Kidney (tissue), 14 donors: ENCODE measurements around the gene ANXA7. TPM values are rescaled to one million over a fixed set of nuclear protein-coding genes. Genes with fewer than 3 reads are reported as not detected.
A peak's percentile ranks its signal among the peaks of the same experiment; 100 is the strongest.

ENCODE experiments used
- DNase-seq, 5 donors: peaks; one replicate each; pipeline ENCODE4 v3.0.0-alpha.2; 2013 to 2020
- FAIRE-seq: peaks from 2 replicates; lab custom pipeline; 2012; peaks lifted over from hg19 to GRCh38; lab: Jason Lieb, UNC
- H3K27ac ChIP-seq, 2 donors: one replicate each; pipeline ENCODE4 v1.7.0; 2013; ENCODE audit warnings: low read depth in 2 of 2, low read length in 2 of 2, inconsistent platforms in 1 of 2
- H3K27me3 ChIP-seq: one replicate; pipeline ENCODE4 v1.7.1; 2013; ENCODE audit warnings: low read length, inconsistent platforms; ENCODE audit not compliant: control insufficient read depth, insufficient read depth
- H3K36me3 ChIP-seq, 3 donors: one replicate each; pipeline versions ENCODE4 v1.7.0 to v1.7.1; 2013; ENCODE audit warnings: low read length in 3 of 3, control low read depth in 1 of 3, inconsistent platforms in 1 of 3; ENCODE audit not compliant: insufficient read depth in 3 of 3, control insufficient read depth in 2 of 3
- H3K4me1 ChIP-seq, 3 donors: one replicate each; pipeline versions ENCODE4 v1.7.0 to v1.7.1; 2013; ENCODE audit warnings: low read length in 3 of 3, inconsistent platforms in 1 of 3, low read depth in 1 of 3; ENCODE audit not compliant: control insufficient read depth in 2 of 3, insufficient read depth in 2 of 3
- H3K4me3 ChIP-seq, 3 donors: one replicate each; pipeline versions ENCODE4 v1.7.0 to v1.8.1; 2013; ENCODE audit warnings: low read length in 3 of 3, control low read depth in 1 of 3, inconsistent platforms in 1 of 3
- H3K9ac ChIP-seq, 3 donors: one replicate each; pipeline versions ENCODE4 v1.7.0 to v1.7.1; 2013; ENCODE audit warnings: low read length in 3 of 3, control low read depth in 1 of 3, inconsistent platforms in 1 of 3
- H3K9me3 ChIP-seq, 3 donors: one replicate each; pipeline versions ENCODE4 v1.7.0 to v1.7.1; 2013; ENCODE audit warnings: low read length in 3 of 3, control low read depth in 1 of 3, inconsistent platforms in 1 of 3; ENCODE audit not compliant: control insufficient read depth in 2 of 3, insufficient read depth in 1 of 3
- CTCF ChIP-seq: IDR thresholded peaks from 3 replicates; pipeline ENCODE4 v1.5.1; 2012; ENCODE audit warnings: mild to moderate bottlenecking, moderate library complexity, borderline replicate concordance; ENCODE audit not compliant: insufficient read depth; ENCODE audit errors: extremely low read depth
- intact Hi-C: fragments of 100-400 bp; cut with DNase I; formaldehyde crosslinking; loops from one replicate; pipeline ENCODE4 v1.11.1; 2022
- polyA plus RNA-seq: library from polyadenylated mRNA; stranded (reverse); fragments of 350-450 nt; fragmentation: Illumina TruSeq; extraction: RNeasy Lipid Tissue Mini Kit (QIAGEN cat#74804); gene quantifications from one replicate; pipeline ENCODE4 v1.2.3, GENCODE V29; 2014; ENCODE audit warnings: low read depth, low replicate concordance; ENCODE audit not compliant: insufficient read depth
- total RNA-seq: library from RNA; stranded (reverse); fragmentation: NEBNext Ultra II Directional; extraction: Animal tissue kit (Norgen Biotek cat#: 25700); gene quantifications from one replicate; pipeline ENCODE4 v1.2.1, GENCODE V29; 2021
- donor health status: control.
- donor health status: control.
- donor health status: control.
- donor health status: control.
- donor health status: control.
- donor health status: DM: yes; HTN: yes; CAD: no.
- donor health status: Normal renal cell carcinoma (clear cell type).

ANXA7 gene
- total and polyA plus RNA-seq, 2 donors from 2014 or later = 129 to 200 TPM

- Histone ChIP-seq H3K9ac (no peak overlapping the region), H3K27me3 (no peaks in the 10 kb centered on the region), H3K9me3 (no peaks in the 10 kb centered on the region), H3K4me3 (no peak overlapping the region), H3K36me3 (no peaks in the 10 kb centered on the region), H3K27ac (no peak overlapping the region), H3K4me1 (no peaks in the 10 kb centered on the region)
- FAIRE-seq (no peak), DNase-seq (no peak)
- no peak for TF ChIP-seq CTCF
- intact Hi-C loops = no loop called here
Observed at GRCh38 chr10:73408978-73409521, 4.8 kb downstream of the ANXA7 start.

- Histone ChIP-seq H3K9me3 (no peaks in the 10 kb centered on the region), H3K4me1 (no peaks in the 10 kb centered on the region), H3K27ac (no peak overlapping the region), H3K9ac (no peak overlapping the region), H3K36me3 (no peaks in the 10 kb centered on the region), H3K27me3 (no peaks in the 10 kb centered on the region), H3K4me3 (no peak overlapping the region)
- DNase-seq (peak in 1 of 5 donors; percentile 29), FAIRE-seq (no peak)
- intact Hi-C loops = no loop called here
- TF ChIP-seq CTCF = no peak
Observed at GRCh38 chr10:73408061-73408460, 5.8 kb downstream of the ANXA7 start.

GRCh38 chr10:73407495-73407894, 6.4 kb downstream of the ANXA7 start:
- H3K4me3 ChIP-seq = no peak overlapping the region
- H3K9ac ChIP-seq = no peak overlapping the region
- FAIRE-seq (no peak), DNase-seq (no peak)
- H3K36me3 ChIP-seq = no peaks in the 10 kb centered on the region
- TF ChIP-seq CTCF = no peak
- intact Hi-C loops = no loop called here
- H3K27ac ChIP-seq = no peak overlapping the region
- no peaks in the 10 kb centered on the region for H3K9me3 ChIP-seq
- no peaks in the 10 kb centered on the region for H3K27me3 ChIP-seq
- H3K4me1 ChIP-seq = no peaks in the 10 kb centered on the region

DNA sequence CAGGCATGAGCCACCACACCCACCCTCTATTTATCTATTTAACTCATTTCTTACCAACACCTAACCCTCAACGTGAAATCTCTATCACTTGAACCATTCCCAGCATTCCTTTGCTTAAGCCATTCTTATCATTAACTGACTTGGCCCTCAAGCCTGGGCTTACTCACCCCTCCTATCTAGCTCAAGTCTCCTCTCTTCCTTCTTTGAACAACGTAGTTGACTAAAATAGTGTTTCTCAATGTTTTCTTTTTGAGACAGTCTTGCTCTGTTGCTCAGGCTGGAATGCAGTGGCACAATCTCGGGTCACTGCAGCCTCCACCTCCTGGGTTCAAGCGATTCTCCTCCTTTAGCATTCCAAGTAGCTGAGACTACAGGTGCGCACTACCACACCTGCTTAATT, 7.0 kb downstream of the ANXA7 start:
- H3K4me3 ChIP-seq = no peak overlapping the region
- H3K27ac ChIP-seq = no peak overlapping the region
- no peaks in the 10 kb centered on the region for H3K36me3 ChIP-seq
- FAIRE-seq (no peak), DNase-seq (peak in 1 of 5 donors; percentile 64)
- no peaks in the 10 kb centered on the region for H3K9me3 ChIP-seq
- no peaks in the 10 kb centered on the region for H3K4me1 ChIP-seq
- no peak overlapping the region for H3K9ac ChIP-seq
- intact Hi-C loops = no loop called here
- H3K27me3 ChIP-seq = no peaks in the 10 kb centered on the region
- no peak for TF ChIP-seq CTCF
